Stimulated activated CD8-positive, alpha-beta memory T cell treated with anti-CD3 and anti-CD28 coated beads, Interleukin-12 subunit alpha, Interleukin-12 subunit beta, amount 100 ng/mL, for 24 hours (primary cell): Measurements from ENCODE around the gene MACF1.
A peak's percentile ranks its signal among the peaks of the same experiment; 100 is the strongest.
"Not testable (repeated sequence)": the region's sequence is repeated elsewhere in the genome, so short reads cannot be mapped to it uniquely, and the experiment has no call there.

Experiments used
- DNase-seq: peaks from one replicate; pipeline ENCODE4 v3.0.0-alpha.2; 2020; ENCODE audit errors: extremely low read depth

The MACF1 gene

DNA sequence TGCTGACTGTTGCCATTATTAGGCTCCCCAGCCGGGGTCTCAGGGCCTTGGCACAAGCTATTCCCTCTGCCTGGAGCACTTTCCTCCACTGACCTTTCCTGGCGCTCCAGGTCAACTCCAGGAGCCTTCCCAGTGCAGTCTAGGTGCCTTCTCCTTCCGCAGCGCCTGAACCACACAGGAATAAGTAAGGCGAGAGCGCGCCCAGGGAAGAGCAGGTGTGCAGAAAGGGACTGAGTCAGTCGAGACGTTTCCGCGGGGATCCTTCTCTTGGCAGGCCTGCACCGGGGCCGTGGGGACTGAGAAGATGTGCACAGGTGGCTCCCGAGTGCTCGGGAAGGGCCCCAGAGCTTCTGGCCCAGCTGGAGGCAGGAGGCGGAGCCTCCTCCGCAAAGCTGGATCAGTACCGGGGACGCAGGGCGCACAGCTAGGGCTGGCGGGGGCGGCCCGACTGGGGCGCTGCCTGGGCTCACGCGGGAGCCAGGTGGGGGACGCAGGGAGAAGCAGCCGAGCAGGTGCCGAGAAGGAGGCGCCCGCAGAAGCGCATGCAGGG is 286.2 kb downstream of the MACF1 start:
- DNase-seq: no peak

DNA sequence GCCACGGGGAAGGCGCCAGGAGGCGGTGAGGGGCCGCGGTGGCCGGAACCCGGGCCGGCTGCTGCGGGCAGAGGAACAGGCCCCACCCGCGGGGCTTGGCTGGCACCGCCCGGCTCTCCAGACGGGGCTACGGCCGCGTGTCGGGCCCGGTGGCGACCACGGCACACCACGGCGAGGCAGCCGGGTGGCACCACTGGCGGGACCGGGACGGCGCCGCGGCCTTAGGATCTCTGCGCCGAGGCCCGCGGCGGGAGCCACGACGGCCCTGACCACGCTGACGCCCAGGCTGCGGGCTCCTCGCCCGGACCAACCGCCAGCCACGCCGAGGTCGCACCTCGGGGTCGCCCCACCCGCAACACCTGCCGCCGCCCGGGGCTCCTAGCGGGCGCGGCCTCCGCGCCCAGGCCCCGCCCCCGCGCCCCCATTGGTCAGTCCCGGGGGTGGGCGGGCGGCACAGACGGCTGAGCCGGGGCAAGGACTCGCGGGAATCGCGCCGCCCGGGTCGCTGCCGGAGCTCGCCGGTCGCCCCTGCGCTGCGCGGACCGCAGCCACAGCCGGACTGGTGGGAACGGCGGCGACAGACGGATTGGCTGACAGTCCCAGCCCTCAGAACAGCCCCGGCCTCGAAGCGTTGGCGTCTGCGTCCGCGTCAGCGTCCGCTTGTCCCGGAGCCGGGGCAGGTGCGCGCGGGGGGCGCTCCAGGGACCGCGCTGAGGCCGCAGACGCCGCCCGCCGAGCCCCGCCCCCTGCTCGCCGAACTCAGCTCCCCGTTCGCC is 286.8 kb downstream of the MACF1 start, which contains the start of gene BMP8A:
BMP8A (plus strand) TSS at position 491 of the 776 bp plus-strand sequence. CDS start 356 bp downstream, outside the sequence.
- peak; percentile 34 for DNase-seq

DNA sequence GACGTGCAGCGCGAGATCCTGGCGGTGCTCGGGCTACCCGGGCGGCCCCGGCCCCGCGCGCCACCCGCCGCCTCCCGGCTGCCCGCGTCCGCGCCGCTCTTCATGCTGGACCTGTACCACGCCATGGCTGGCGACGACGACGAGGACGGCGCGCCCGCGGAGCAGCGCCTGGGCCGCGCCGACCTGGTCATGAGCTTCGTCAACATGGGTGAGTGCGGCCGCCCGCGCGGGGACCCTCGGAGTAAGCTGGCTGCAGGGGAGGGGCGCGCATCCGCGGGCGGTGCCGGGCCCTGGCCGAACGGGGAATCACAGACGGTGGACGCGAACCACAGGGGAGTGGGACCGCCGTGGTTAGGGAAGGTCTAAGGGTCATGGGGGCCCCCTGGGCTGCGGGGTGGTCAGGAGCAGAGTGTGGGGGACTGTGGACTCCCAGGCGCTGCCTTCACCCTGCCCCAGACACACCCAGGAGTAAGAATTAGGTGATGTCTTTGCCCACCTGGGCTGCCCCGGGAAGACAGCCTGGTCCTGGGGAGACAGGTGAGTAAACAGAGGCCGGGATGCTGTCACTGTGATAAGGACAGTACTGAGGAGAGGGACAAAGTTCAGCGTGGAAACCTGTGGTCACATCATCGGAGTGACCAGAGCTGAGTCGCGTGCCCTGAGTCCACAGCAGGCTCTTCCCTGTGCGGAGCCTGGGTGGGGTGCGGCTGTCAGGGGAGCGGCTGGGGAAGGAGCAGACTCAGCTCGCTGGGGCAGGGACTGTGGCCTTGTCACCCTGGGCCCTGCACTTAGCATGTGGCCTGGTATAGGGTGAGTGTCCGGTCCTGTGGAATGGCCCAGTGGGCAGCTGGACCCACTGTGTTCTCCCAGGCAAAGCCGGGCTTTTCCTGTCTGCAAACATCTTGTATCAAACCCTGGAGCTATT is 287.9 kb downstream of the MACF1 start:
- not testable (repeated sequence) for DNase-seq

DNA sequence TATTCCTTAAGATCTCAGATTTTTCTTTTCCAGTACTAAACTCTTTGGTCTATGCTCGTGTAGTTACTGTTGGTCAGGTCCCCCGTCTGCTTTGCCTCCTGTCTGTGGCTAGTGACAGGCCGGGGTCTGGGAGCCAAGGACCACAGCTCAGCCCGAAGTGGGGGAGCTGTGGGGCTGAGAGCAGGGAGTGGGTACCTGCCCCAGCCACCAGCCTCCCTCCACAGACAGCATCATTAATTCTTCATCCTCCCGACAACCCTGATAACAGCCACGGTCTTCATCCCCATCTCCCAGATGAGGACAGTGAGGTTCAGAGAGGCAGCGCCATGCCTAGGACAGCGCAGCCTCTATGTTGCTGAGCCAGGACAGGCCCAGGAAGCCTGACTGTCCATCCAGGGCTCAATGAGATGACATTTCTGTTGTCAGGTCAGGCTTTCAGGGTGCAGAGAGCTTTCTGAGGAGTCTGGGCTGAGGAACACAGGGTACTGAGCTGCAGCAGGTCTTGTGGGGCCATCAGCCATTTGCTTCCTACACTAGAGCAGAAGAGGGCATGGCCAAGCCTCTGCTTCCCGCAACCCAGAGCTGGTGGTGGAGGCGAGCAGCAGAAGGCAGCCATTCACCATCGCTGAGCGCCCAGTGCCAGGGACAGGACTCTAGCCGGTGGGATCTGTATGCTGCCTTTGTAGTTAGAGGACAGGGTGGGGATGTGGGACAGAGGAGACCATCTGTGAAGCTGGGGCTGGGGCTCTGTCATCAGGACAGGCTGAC is 288.7 kb downstream of the MACF1 start:
- DNase-seq: not testable (repeated sequence)

DNA sequence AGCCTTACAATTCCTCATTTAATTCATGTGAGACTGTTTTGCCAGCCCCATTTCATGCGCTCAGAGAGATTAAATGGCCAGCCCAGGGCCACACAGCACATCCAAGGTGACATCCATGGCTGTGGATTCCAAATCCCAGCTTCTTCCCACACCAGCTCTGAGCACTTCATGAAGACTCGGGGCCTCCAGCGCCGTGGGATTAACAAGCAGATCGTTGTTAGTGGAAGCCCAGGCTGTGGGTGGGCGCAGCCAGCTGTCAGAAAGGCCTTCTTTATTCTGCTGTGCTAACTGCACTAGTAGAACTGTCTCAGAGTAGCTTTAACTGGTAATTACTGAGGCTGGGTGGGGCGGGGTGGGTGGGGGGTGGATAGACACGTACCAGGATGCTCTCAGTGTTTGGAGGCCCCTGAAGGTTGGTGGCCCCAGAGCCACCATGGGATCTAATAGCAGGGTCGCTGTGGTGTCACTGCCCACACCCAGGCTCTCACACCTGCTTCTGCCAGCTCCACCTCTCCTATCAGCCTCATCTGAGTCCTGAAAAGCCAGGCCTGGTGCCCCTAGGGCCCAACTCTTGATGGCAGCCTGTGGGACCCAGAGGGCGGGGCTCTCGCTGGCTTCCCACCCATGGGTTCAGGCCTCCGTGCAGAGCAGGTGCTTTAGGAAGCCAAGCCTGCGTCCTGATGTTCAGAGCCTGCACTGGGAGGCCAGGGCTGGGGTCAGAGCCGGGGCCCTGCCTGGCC is 290.3 kb downstream of the MACF1 start:
- DNase-seq: no peak

DNA sequence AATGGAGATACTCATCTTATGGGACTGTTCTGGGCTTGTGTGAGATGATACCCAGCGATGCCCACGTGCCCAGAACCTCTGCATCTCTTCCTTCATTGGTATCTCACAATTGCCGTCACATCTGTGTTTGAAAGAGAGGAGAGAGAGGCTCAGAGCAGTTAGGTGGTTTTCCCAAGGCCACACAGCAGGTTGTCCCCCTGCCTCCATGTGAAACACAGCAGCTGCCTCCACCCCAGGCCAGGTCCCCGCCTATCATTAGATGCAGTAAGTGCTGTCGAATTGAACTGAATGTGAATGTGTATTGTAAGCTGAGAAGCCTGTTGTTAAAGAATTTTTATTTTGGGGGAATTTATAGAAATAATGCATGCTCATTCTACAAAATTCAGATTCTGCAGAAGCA is 292.0 kb downstream of the MACF1 start:
- not testable (repeated sequence) for DNase-seq

DNA sequence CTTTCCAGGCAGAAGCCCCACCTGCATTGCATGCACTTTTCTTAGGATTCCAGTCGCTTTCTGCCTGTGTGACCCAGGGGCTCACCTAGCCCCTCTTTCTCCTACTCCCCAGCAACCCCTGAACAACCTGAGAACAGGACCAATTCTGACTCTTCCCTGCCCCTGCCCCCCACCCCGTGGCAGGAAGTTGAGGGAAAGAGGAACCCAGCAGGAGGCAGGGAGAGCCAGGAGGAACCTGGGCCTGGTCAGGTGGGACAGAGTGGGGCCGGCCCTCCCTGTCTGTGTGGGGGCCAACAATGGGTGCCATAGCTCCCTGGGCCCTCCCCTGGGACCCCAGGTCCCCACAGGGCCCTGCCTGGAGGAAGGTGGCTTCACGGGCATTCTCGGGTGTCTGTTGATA is 293.1 kb downstream of the MACF1 start:
- no peak for DNase-seq

DNA sequence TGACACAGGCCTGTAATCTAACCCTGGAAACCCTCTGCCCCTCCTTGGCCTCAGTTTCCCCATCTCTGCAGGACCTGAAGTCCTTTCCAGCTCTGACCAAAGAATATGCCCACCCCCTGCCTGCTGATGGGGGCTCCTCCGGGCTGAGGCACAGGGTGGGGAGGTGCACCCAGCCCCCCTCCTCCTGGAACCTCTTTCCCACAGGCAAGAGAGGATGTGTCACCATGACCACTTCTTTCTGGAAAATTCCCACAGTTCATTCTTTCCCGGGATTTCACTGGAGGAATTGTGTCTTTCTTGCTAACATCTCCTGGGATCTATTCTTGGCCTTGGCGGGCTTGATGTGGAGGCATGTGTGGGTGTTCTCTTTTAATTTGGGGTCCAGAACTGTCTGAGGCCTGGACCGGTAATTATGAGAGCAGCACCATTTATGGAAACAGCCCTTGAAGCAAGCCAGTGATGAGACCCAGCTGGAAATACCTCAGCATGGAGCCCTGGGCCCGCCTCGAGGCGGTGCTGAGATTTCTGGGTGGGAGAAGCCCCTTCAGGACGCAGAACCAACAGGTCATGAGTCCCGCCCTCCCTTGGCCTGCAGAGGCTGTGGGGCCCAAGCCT is 293.7 kb downstream of the MACF1 start:
- not testable (repeated sequence) for DNase-seq

DNA sequence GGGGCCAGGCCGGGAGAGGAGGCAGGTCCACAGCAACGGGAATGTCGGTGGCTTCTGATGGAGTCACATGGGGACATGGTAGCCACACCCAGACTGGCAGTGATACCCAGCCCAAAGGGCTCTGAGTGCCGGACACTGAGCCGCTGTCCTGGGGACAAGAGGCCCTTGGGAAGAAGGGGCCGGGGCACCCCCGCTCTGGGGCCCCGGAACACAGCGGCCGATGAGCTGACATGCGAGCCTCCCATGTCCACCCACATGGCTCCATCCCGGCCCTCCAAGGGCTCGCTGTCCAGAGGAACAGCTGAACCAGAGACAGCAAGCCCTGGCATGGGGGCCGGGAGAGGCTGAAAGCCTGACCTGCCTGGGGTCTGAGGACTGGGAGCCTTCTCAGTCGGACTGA is 294.3 kb downstream of the MACF1 start:
- DNase-seq: not testable (repeated sequence)

DNA sequence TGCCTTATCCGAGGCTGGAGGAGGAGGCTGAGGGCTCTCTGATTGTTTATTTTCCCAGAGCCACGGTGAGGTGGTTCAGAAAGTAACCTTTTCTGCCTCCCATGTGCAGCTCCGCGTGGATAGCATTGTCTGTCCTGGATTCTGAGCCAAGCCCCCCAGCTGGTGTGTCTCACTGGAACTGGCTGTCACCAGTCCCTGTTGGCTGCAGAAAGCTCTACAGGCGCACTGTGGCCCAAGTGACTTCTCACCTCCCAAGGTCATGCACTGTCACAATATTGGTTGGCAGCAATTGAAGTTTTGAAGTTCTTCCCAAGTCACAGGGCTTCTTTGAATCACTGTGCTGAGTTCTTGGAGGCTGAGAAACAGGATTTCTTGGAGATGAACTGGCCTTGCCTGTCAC is 295.2 kb downstream of the MACF1 start:
- DNase-seq: no peak

DNA sequence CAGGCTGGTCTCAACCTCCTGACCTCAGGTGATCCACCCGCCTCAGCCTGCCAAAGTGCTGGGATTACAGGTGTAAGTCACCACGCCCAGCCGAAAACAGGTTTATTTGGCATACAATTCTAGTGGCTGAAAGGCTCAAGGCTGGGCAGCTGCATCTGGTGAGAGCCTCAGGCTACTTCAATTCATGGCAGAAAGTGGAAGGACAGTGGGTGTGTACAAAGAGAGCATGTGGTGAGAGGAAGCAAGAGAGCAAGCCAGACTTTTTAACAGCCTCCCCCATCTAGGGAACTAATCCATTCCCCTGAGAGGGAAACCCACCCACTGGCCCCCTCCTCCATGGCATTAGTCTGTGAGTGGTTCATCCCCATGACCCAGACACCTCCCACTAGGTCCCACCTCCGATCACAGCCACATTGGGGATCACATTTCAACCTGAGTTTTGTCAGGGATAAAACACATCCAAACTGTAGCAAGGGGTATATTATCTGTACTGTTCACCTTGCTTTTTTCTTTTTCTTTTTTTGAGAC is 296.4 kb downstream of the MACF1 start:
- DNase-seq: no peak

DNA sequence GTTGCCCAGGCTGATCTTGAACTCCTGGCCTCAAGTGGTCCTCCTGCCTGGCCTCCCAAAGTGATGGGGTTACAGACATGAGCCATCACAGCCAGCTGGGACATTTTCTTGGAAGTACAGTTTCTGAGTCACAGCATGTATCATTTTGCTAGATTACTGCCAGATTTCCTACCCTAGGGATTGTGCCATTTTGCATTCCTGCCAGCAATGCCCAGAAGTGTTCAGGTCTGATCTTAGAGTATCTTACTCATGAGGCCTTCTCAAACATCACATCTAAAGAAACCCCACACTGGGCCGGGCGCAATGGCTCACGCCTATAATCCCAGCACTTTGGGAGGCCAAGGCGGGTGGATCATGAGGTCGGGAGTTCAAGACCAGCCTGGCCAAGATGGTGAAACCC is 297.2 kb downstream of the MACF1 start:
- DNase-seq: no peak

DNA sequence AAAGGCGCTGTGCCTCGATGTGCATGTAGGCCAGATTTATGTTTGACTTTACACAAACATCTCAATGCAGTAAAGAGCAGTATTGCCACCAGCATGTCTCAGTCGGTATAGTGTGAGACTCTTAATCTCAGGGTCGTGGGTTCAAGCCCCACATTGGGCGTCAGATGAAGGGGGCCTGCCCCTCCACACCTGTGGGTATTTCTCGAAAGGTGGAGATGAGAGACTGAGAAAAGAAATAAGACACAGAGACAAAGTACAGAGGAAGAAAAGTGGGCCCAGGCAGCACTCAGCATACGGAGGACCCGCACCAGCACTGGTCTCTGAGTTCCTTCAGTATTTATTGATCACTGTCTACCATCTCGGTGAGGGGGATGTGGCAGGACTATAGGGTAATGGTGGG is 299.9 kb downstream of the MACF1 start:
- not testable (repeated sequence) for DNase-seq

DNA sequence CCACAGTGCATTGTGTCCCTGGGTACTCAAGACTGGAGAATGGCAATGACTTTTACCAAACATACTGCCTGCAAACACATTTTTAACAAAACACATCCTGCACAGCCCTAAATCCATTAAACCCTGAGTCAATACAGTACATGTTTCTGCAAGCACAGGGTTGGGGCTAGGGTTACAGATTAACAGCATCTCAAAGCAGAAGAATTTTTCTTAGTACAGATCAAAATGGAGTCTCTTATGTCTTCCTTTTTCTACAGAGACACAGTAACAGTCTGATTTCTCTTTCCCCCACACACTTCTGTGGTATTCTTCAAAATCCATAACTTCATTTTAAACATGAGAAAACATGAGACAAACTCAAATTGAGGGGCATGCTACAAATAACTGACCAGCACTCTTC is 300.8 kb downstream of the MACF1 start:
- DNase-seq: no peak

DNA sequence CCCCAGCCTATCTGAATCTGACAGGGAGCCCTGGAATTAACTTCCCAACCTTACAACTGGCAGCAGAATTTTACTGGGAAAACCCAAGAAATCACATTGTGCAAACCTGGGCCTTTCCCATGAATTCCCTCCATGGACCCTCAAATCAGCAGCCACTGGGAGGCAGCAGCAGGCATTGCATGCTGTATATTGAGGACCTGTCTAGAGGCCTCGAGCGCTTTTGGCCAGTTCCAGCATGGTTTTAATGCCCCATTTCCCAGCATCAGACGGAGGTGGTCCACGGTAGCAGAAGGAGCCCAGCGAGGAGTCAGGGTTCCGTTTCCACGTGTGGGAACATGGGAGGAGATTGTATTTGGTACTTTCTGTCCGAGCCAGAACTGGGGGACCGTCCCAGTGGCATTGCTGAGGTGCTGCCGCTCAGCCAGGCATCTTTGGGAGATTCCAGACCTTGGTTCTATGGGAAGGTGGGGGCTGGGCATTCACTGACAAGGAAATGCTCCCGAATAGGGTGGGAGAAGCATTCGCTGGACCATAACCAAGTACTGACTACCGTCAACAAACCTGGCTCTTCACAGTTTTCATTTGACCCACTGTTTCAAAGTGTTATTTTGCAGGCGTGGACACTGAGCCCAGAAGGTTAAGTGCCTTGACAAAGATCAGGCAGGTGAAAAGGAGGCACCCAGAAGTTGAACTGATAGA is 302.9 kb downstream of the MACF1 start:
- no peak for DNase-seq

DNA sequence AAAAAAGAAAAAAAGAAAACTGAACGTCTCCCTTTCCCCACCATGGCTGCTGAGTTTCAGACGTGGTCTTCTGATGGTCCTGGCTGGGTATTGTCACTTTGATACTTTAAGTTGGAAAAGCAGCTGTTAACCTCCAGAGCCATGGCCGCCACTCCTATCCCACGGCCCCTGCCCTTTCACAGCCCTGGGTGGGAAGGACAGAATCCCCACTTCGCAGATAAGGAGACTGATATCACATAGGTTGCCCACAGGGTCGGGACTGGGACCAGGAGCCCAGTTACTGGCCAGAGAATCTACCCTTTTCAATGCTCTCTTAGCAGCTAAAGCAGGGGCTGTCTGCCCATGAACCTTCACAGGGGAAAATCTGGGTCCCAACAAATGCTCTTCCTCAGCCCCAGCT is 303.8 kb downstream of the MACF1 start:
- DNase-seq: no peak

DNA sequence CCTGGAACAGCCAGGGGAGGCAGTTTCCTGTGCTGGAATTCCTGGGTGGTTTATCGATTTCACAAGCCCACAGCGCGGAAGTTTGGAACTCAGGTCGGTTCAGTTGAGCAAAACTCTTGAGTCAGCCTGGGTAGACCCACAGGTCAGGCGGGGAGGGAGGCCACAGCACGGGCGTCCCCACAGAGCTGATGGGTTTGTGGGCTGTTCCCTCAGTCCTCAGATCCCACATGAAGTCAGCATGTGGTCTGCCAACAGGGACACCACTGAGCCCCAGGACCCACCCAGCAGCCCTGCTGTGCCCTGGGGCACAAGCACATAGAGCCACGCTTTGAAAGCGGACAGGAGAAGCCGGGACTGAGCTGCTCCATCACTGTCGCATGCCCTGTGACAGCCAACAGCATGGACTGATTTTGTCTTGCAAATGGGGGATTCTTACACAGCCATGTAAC is 304.4 kb downstream of the MACF1 start:
- no peak for DNase-seq

DNA sequence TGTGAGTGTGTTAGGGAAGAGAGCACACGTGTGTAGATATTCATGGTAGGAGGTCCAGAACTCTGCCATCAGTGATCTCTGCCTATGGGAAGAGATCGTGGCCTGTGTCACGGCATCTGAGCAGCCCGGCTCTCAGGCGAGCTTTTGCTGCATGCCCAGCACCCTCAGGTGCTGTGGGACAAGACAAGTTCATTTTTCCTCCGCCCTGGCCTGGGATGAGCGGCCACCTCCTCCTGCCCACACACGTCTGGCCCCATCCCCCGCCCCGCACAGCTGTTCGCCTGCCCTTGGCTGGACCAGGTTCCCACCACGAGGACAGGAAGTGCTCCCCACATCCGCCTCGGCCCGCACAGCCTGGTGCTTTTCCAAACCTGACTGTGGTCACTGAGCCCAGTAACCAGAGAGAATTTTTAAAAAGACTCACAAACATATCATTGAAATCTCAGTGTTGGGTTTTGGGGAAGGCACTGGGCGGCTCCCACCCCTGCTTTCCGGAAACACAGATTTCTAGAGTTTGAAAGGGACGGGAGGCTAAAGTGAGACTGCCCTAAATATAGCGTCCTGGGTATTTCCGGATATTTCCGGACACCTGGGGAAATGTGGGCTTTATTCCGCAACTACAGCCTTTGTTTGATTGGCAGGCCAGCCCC is 305.0 kb downstream of the MACF1 start:
- DNase-seq: no peak

DNA sequence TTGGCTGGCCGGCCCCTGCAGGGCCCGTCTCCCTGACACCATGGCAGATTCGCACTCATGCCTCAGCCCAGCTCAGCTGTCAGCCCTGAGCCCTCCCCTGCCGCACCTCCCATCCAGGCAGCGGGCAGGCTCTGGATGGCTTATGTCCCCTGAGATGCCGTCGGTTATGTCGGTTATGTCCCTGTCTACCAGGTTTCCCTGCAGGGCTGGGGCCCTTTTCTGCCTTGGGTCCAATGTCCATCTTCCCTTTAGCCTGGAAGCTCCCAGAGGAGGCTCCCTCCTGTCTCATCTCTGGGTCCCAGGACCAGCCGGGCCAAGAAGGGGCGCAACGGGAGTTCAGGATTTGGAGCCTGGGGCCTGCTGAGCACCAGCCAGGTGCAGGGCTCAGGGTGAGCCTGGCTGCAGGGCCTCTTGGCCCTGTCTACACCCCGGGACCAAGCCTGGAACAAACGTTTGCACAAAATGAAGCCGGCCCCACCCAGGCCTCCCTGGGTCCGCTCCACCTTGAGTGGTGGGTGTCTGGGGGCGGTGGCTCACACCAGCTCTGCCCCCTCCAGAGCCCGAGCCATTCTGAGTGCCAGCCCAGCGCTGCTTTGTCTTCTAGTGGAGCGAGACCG is 306.2 kb downstream of the MACF1 start:
- DNase-seq: not testable (repeated sequence)
